AG08396 (cell line): ENCODE data around the gene IPO4.

ENCODE experiments used
- DNase-seq: peaks from one replicate; pipeline ENCODE4 v3.0.0; 2012; ENCODE audit warnings: low spot score, mixed read lengths

IPO4 gene

DNA sequence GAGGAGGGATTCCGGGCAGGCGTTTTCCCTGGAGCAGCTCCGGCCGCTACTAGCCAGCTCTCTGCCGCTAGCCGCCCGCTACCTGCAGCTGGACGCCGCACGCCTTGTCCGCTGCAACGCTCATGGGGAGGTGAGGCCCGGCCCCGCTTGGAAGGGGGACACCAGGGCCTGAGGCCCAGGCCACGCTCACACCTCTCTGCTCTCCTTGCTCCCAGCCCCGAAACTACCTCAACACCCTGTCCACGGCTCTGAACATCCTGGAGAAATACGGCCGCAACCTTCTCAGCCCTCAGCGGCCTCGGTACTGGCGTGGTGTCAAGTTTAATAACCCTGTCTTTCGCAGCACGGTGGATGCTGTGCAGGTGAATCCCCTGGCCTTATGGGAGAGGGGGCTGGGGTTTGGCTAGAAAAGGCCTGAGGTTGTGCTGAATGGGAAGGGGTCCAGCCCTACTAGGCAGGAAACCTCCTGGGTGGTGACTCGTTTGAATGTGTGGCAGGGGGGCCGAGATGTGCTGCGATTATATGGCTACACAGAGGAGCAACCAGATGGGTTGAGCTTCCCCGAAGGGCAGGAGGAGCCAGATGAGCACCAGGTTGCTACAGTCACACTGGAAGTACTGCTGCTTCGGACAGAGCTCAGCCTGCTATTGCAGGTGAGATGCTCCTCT, 40.7 kb downstream of the IPO4 start:
- DNase-seq = no peak

DNA sequence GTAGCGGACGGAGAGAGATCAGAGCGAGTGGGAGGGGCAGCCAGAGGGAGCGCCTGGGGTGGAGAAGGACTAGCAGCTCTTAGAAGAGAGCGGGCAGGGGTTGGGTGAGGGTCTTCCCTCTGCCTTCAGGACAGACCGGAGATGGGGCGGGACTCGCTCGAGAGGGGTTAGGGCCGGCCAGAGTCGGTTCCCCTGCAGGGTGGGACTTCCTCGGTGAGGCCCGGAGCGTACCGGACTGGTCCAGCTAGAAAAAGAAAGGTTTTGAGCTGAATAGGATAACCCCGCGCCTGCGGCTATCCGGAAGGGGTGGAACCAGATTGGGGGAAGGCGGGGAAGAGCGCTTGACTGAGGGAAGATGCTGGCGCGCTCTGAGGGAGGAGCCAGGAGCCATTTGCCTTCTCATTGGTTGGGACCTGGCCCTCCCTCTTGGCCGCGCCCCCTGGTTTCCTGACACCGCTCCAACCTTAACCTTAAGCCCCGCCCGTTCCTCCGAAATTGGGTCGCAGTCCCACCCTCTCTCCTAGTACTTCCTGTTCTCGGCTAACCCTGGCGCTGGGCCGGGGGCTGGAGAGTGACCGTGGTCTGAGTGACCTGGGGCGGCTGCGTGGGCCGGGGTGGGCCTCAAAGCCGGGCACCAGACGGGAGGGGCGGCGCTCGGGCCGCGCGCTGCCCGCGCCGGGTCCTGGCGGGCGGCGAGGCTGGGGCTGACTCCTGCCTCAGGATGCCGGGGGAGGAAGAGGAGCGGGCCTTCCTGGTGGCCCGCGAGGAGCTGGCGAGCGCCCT, 41.4 kb downstream of the IPO4 start, which contains the start of gene RNF31:
Gene RNF31, plus strand, starts transcription at position 521 of the 783 bp plus-strand sequence. Its CDS starts 201 bp downstream, at position 722.
- peak; percentile 97 for DNase-seq

DNA sequence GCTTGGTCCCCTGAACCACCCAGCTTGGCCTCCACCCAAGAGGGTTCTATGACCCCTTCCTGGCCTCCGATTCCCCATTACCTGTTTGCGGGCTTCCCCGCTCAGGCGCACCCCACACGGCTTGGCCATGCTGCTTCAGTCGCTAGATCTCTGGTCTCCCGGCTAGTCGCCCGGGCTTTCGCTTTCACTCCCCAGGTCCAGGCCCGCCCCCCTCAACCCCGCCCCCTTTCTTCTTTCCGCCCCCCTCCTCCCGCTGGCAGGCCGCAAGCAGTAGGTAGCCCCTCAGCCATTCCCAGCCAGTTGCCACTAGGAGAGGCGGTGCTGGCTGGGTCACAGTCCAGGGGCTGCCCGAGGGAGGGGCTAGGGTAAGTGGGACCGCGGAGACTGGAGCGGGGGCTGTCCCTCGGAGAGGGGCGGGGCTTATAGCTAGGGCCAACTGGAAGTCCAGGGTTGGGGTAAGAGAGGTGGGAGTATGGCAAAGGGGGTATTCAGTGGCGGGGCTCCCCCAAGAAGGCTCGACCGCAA, 42.1 kb downstream of the IPO4 start, which contains the start of gene PSME2:
Gene PSME2, minus strand, starts transcription at position 158 of the 525 bp plus-strand sequence. Its CDS starts 29 bp downstream, at position 129.
- peak; percentile 96 for DNase-seq

DNA sequence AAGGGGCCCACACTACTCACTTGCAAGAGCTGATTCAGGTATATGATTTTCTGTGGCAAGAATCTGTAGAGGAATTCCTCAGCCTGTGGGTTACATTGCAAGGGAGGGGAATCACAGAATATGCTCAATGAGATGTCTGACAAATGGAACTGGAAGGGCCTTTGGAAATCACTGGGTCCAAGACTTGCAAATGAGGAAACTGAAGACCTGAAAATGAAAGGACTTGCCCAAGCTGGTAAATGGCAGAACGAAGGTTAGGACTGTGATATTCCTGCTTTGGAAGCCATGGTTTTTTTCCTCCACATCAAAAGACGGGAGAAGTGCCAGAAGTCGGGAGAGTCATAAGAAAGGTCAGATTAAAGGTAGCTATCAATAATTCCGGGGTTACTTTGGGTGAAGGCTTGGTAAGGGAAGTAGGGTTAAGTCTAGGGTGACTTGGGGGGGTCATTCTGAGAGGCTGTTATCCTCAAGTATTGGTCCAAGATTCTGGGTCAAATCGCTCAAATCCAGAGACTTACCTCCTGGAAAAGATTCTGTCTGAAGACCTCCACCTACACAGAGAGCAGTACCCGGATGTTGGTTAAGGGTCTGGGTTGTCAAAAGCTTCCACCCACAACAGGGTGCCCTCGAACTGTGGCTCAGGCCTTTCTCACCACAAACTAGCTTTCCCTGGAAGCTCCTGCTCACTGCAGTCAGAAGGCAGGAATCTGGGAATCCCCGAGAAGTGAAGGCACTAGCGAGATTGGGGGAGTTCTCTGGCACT, 42.7 kb downstream of the IPO4 start:
- no peak for DNase-seq

DNA sequence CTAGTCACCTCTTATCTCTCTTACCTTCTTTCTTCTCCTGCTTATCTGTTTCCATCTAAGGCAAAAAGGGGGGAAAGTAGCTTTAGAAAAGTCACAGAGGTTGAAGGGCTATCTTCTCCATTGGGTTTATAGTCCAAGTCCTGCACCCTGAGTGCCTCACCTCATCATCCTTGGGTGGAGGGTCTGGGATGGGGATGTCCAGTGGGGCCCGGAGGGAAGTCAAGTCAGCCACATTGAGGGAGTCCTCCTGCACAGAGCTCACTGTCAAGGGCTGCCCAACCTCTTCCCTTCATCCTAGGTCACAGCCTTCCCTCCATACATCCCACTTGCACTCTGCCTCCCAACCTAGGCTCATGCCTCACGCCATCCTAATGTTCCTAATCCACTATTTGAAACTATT, 43.4 kb downstream of the IPO4 start:
- no peak for DNase-seq

DNA sequence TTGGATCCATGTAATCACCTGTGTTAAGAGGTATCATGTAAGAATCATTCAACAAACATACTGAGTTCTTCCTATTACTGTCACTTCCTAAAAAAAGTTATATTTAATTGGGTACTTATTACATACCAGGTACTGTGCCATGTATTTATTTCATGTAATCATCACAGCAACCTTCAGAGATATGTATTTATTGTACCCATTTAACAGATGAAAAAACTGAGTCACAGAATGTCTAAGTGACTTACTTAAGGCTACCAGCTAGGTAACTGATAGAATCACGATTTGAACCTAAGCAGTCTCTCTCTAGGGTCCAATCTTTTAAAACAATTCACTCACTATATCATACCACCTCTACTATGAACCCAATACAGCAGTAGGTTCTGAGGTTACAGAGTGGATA, 44.2 kb downstream of the IPO4 start:
- no peak for DNase-seq

DNA sequence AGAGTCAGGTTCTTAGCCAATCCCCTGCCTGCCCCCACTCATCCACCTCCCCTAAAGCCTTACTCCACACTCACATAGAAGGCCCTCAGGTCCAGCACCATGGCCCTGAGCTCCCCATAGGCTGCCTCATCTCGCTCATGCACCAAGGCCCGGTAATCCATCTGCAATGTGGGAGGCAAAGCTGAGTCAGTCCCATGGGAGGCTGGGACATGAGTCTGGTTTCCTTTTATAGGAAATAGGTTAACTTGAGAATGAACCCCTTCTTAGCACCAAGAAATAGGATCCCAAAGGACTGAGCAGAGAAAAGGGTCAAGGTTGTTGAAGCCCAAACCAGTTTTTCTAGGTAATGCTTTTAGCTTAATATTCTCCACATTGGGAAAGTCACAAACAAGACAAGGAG, 45.1 kb downstream of the IPO4 start:
- no peak for DNase-seq

DNA sequence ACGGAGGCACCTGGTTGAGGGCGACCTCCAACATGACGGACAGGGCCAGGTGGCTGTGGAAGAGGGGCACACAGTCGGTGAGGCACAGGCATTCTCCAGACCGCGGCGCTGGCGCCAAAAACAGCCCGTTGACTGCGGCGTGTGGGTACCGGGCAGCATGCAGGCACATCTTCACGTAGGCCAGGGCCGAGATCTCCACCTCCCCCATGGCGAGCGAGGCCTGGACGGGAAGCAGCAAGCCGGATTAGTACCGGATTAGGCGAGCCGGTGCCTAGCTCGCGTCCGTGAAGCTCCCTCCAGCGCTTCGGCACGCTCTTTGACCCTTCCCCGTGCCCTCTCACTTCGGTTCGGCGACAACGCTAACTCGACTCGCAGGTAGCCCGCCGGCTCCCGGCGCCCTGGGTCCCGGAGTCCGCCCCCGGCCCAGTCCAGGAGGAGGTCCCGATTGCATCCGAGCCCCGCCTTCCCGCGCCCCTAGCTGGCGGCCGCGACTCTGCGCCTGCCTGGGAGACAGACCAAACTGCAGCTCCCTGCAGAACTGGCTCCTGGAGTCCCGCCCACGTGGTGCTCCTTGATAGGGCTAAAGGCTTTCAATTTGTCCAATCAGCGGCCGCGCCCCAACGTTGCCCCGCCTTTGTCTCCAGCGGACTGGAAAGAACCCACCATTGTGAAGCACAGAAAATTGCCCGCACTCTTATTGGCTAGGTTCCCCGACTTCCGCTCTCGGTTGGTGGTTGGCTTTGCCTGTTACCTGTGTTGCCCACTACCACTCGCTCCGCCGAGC, 47.3 kb downstream of the IPO4 start, which contains the start of gene EMC9:
Gene EMC9, minus strand, starts transcription at position 495 of the 784 bp plus-strand sequence. Its CDS starts 287 bp downstream, at position 208.
- peak; percentile 98 for DNase-seq

DNA sequence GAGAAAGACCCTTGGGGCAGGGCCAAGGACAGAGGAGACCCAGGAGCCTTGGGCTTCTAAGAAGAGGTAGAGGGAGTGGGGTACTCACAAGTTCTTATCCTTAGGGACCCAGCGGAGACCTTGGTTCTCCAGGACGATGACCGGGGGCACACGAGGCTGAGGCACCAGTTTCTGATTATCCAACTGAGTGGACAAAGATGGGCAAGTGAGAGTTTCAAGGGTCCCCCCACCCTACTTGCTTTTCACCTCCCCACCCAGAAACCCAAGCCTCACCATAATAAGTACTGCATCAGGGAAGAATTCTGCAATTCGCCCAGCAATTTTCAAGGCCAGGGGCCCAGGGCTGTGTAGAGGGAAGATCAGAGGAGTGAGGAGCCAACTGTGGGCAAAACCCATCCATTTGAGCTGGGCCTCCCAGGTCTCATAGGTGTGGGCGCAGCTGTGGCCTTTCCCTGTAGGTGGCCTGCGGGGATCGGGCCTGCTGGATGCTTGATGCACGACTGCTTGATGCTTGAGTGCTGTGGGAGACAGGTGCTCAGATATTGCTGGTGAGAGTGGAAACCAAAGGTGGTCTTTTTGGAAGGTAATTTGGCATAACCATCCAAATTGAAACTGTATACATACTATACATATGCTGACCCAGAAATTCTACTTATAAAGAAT, 49.2 kb downstream of the IPO4 start:
- no peak for DNase-seq

DNA sequence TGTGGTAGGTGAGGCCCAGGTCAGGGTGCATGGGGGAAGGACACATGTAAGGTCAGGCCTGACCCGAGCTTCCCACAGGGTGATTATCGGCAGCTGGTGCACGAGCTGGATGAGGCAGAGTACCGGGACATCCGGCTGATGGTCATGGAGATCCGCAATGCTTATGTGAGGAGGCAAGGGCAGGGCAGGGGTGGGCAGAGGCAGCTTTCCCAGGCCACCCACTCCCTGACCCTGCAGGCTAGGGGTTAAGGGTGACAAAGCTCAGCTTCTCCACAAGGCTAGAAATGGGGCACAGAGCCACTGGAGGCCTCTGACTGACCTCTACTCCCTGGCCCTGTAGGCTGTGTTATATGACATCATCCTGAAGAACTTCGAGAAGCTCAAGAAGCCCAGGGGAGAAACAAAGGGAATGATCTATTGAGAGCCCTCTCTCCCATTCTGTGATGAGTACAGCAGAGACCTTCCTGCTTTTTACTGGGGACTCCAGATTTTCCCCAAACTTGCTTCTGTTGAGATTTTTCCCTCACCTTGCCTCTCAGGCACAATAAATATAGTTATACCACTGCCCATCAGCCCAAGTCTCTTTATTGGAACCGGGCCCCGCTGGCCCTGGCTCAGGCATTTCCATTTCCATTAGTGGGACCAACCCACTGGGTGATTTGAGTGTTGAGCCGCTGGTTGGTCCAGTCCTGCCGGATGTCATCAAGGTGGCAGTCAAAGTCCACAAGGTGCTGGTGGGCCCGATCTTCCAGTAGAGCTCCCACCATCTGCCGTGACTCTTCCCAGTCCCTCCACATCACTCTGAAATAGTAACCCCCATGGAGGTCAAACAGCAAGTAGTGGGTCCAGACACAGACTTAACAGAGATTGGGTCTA, 50.0 kb downstream of the IPO4 start:
- no peak for DNase-seq

DNA sequence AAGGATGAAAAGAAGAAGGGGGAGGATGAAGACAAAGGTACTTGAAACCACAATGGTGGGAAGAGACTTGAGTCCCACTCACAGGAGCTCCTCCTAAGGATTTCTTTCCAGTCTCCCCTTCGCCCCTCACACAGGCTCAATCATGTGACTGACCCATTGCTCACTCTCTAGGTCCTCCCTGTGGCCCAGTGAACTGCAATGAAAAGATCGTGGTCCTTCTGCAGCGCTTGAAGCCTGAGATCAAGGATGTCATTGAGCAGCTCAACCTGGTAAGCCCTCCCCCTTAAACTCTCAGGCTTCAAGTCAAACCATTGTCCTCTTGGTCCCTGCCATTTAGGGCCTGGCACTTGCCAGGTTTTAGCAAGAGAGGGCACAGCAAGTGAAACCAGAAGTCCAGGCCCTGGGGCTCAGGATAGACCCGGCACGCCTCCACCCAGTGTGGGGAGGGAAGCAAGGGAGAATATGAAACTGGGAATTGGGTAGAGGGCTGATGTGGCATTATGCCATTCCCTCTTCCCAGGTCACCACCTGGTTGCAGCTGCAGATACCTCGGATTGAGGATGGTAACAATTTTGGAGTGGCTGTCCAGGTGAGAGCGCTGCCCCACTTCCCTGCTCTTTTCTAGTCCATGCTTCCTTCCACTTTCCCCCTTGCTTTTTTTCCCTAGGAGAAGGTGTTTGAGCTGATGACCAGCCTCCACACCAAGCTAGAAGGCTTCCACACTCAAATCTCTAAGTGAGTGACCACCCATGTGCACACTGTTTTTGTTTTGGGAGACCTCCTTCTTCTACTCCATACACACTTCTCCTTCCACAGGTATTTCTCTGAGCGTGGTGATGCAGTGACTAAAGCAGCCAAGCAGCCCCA, 50.9 kb downstream of the IPO4 start:
- no peak for DNase-seq

DNA sequence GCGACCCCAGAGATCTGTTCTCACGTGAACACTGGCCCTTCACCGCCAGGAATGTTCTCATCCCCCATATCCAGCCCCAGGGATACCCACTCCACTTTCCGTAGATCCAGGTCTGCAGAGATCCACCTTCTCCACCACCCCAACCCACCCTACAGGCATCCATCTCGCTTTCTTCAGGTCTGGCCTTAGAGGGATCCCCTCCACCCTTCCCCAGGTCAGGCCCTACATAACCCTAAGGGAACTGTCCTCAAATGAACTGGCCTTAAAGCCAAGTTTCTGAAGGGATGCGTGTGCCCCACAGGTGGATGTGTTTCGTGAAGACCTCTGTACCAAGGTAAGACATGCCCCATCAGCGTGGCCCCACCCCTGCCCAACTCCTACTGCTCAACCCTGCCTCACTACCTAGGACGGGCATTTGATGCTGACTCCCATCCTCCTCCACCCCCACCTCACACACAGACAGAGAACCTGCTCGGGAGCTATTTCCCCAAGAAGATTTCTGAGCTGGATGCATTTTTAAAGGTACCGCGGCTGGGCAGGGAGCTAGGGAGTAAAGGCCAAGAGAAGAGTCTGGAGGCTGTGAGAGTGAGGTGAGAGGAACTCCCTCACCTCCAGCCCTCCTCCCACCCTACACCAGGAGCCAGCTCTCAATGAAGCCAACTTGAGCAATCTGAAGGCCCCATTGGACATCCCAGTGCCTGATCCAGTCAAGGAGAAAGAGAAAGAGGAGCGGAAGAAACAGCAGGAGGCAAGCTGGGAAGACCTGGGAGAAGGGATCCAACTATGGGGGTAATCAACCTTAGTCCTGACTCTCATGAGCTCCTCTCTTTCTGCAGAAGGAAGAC, 51.7 kb downstream of the IPO4 start:
- no peak for DNase-seq

DNA sequence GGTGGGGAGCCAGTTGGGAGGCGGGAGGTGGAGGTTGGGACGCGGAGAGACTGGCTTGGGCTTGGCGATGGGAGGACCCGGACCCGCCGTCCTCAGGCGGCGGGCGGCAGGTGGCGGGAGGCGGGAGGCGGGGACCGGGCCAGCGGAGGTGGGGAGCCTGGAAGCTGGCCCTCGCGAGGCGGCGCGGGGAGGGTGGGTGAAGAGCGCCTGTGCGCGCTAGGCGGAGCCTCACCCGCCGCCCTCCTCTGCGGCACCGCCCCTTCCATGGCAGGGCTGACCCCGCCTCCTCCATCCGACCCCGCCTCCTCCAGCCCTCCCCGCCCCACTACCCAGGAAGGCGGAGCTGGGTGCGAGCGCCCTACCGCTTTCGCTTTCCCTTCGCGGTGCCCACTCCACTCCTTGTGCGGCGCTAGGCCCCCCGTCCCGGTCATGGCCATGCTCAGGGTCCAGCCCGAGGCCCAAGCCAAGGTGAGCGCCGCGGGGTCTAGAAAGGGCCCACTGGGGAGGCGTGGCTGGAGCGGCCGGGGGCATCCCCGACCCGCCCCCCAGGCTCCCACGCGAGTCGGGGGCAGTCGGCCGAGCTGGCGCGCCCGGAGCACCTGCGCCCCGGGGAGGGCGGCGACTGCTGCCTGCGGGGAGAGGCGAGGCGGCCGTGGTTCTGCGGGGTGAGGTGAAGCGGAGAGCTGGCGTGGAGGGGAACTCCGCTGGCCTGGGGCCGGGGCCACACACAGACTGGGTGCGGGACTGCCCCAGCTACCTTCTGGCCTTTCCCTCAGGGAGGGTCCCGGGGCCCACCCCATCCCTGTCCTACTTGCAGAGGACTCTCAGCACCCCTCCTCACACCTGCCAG, 52.6 kb downstream of the IPO4 start, which contains the start of gene PSME1:
Gene PSME1, plus strand, starts transcription at position 361 of the 850 bp plus-strand sequence. Its CDS starts 69 bp downstream, at position 430.
- DNase-seq = peak; percentile 98

DNA sequence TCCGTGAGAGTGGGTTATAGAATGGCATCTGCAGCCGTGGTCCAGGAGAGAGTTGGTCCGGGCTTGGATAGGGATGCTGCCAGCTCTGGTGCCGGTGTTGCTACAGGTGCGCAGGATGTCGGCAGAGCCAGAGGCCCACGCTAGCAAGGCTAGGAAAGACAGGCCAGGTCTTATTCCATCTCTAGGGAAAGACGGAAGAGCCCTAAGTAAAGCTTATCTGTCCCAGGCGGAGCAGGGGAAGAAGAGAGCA, 53.1 kb downstream of the IPO4 start:
- no peak for DNase-seq

DNA sequence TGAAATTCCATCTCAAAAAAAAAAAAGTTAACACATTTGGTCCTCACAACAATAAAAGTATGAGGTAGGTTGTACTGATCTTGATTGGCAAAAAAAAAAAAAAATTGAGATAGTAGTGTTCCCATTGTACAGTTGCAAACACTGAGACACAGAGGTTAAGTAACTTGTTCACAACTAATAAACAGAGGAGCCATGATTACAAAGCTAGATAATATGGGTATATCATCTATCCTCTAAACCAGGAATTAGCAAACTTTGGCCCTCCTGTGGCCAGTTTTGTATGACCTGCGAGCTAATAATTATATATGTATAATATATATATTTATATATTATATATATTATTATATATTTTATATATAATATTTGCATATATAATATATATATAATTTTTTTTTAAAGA, 54.9 kb downstream of the IPO4 start:
- DNase-seq = no peak

DNA sequence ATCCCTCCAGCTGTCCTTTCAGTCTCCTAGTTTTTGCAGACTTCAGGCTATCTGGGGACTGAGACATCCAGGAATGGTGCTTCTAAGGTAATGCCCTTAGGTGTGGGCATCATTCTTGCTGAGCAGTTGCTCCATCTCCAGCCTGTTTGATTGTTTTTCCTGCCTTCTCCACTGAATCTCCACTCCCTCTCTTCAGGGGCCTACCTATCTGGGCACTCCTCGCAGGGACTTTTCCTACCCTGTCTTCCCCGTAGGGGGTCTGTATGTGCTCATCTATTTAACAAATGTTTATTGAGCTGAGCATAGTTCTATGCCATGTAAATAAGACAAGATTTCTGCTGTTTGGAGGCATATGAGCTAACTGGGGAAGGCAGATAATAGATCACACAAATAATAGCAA, 55.6 kb downstream of the IPO4 start:
- DNase-seq = no peak

DNA sequence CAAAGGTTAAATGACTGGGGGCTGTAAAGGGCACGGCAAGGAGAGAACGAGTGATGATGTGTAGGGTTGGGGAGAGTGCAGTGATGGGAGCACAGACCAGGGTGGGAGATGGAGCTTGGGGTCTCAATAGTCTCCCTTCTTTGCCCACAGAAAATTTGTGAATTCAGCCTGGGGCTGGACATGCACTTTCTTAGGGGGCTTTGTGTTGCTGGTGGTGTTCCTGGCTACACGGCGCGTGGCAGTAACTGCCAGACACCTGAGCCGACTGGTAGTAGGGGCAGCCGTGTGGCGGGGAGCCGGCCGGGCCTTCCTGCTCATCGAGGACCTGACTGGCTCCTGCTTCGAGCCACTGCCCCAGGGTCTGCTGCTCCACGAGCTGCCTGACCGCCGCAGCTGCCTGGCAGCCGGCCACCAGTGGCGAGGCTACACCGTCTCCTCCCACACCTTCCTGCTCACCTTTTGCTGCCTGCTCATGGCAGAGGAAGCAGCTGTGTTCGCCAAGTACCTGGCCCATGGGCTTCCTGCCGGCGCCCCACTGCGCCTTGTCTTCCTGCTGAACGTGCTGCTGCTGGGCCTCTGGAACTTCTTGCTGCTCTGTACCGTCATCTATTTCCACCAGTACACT, 56.4 kb downstream of the IPO4 start:
- DNase-seq = no peak
